ENCODE results near the gene UNC45B. TPM values are rescaled to one million over a fixed set of nuclear protein-coding genes. Genes with fewer than 3 reads are reported as not detected.

The UNC45B gene
- total RNA-seq, 2 experiments from 2014 or later, result 0.11 to 0.20 TPM

GRCh38 chr17:35132816-35133550 lies 14.6 kb upstream of the UNC45B start:
- no peak for ATAC-seq (ENCODE audit: poor library complexity)
- Histone ChIP-seq H3K27ac (ENCODE audit: low read depth in 1 of 2, low read length in 2 of 2) (no peak overlapping the region), H3K9me3 (ENCODE audit: control insufficient read depth in 1 of 2, insufficient read depth in 1 of 2, low read length in 2 of 2) (no peaks in the 10 kb centered on the region), H3K36me3 (ENCODE audit: insufficient read depth, low read length) (peaks cover 71% of the 10 kb centered on the region), H3K27me3 (ENCODE audit: control insufficient read depth in 1 of 2, insufficient read depth in 2 of 2, low read length in 2 of 2) (no peaks in the 10 kb centered on the region), H3K4me1 (ENCODE audit: insufficient read depth, low read length) (no peaks in the 10 kb centered on the region), H3K4me3 (ENCODE audit: low read length) (no peak overlapping the region)
- no peak for TF ChIP-seq CTCF (IDR thresholded peaks at IDR 0.05)
- Mint-ChIP-seq H3K36me3 (ENCODE audit: low read depth) (peaks cover 75% of the 10 kb centered on the region), H3K4me3 (no peak overlapping the region), H3K27me3 (no peaks in the 10 kb centered on the region), H3K27ac (no peak overlapping the region), H3K9me3 (no peaks in the 10 kb centered on the region), H3K4me1 (ENCODE audit: low read depth) (no peaks in the 10 kb centered on the region)
- ChIA-PET CTCF (no interaction called here), POLR2A (no interaction called here)
- intact Hi-C loops (cut with DNase I, micrococcal nuclease), result no loop called here
- no peak for DNase-seq

- no peaks in the 10 kb centered on the region for H3K9me3 Mint-ChIP-seq
- intact Hi-C loops (cut with DNase I, micrococcal nuclease), result no loop called here
- Histone ChIP-seq H3K9me3 (ENCODE audit: control insufficient read depth in 1 of 2, insufficient read depth in 1 of 2, low read length in 2 of 2) (no peaks in the 10 kb centered on the region), H3K4me3 (ENCODE audit: low read length) (no peak overlapping the region), H3K27me3 (ENCODE audit: control insufficient read depth in 1 of 2, insufficient read depth in 2 of 2, low read length in 2 of 2) (no peaks in the 10 kb centered on the region), H3K4me1 (ENCODE audit: insufficient read depth, low read length) (peaks cover 8% of the 10 kb centered on the region), H3K27ac (ENCODE audit: low read depth in 1 of 2, low read length in 2 of 2) (no peak overlapping the region), H3K36me3 (ENCODE audit: insufficient read depth, low read length) (peaks cover 91% of the 10 kb centered on the region)
- no peak overlapping the region for H3K4me3 Mint-ChIP-seq
- H3K27me3 Mint-ChIP-seq, result no peaks in the 10 kb centered on the region
- DNase-seq (no peak), ATAC-seq (ENCODE audit: poor library complexity) (no peak)
- ChIA-PET CTCF (no interaction called here), POLR2A (no interaction called here)
- H3K4me1 Mint-ChIP-seq (ENCODE audit: low read depth), result no peaks in the 10 kb centered on the region
- no peak overlapping the region for H3K27ac Mint-ChIP-seq
- TF ChIP-seq CTCF (IDR thresholded peaks at IDR 0.05), result no peak
- H3K36me3 Mint-ChIP-seq (ENCODE audit: low read depth), result peaks cover 88% of the 10 kb centered on the region
Observed at GRCh38 chr17:35135322-35135721, 12.3 kb upstream of the UNC45B start.

GRCh38 chr17:35138218-35138617 lies 9.4 kb upstream of the UNC45B start:
- H3K4me1 Mint-ChIP-seq (ENCODE audit: low read depth), result peaks cover 10% of the 10 kb centered on the region
- ChIA-PET CTCF (no interaction called here), POLR2A (interaction anchor here (1.2 kb wide), 1 partner anchor 322 kb away, joined by 3 read pairs; no protein-coding TSS in a partner anchor)
- ATAC-seq (ENCODE audit: poor library complexity) (no peak), DNase-seq (no peak)
- H3K27ac ChIP-seq (ENCODE audit: low read depth in 1 of 2, low read length in 2 of 2), result no peak overlapping the region
- intact Hi-C loops (cut with DNase I, micrococcal nuclease), result no loop called here
- H3K4me3 ChIP-seq (ENCODE audit: low read length), result no peak overlapping the region
- peaks cover 67% of the 10 kb centered on the region for H3K36me3 ChIP-seq (ENCODE audit: insufficient read depth, low read length)
- H3K36me3 Mint-ChIP-seq (ENCODE audit: low read depth), result peaks cover 67% of the 10 kb centered on the region
- no peak overlapping the region for H3K27ac Mint-ChIP-seq
- no peak overlapping the region for H3K4me3 Mint-ChIP-seq
- TF ChIP-seq CTCF (IDR thresholded peaks at IDR 0.05), result no peak
- no peaks in the 10 kb centered on the region for H3K27me3 Mint-ChIP-seq
- no peaks in the 10 kb centered on the region for H3K9me3 Mint-ChIP-seq
- H3K4me1 ChIP-seq (ENCODE audit: insufficient read depth, low read length), result peaks cover 28% of the 10 kb centered on the region
- no peaks in the 10 kb centered on the region for H3K9me3 ChIP-seq (ENCODE audit: control insufficient read depth in 1 of 2, insufficient read depth in 1 of 2, low read length in 2 of 2)
- H3K27me3 ChIP-seq (ENCODE audit: control insufficient read depth in 1 of 2, insufficient read depth in 2 of 2, low read length in 2 of 2), result no peaks in the 10 kb centered on the region
